Measurements from ENCODE around the gene SYNDIG1. TPM values are rescaled to one million over a fixed set of nuclear protein-coding genes. Genes with fewer than 3 reads are reported as not detected.

The SYNDIG1 gene
- total RNA-seq, 1 donor from 2014 or later = 5.7 TPM

- no peaks in the 10 kb centered on the region for H4K20me1 ChIP-seq (ENCODE audit: insufficient read depth, low read length)
- no peaks in the 10 kb centered on the region for H3K4me1 Mint-ChIP-seq (ENCODE audit: low read depth, unreplicated experiment)
- H3K27me3 ChIP-seq (ENCODE audit: insufficient read depth, low read length) = peaks cover 3% of the 10 kb centered on the region
- no peak overlapping the region for H3K4me3 ChIP-seq (ENCODE audit: insufficient read depth, low read depth, low read length)
- H2AFZ ChIP-seq (ENCODE audit: low read depth, low read length) = no peak overlapping the region
- no peak overlapping the region for H3K27ac ChIP-seq (ENCODE audit: low read depth, low read length)
- H3K9me3 ChIP-seq (ENCODE audit: insufficient read depth, low read depth, low read length) = no peaks in the 10 kb centered on the region
- TF ChIP-seq EZH2 (IDR thresholded peaks at IDR 0.05; ENCODE audit: insufficient read depth, low read length) (no peak), CTCF (IDR thresholded peaks at IDR 0.05; ENCODE audit: insufficient read depth, low read depth, low read length) (no peak)
- H3K9ac ChIP-seq (ENCODE audit: low read length) = no peak overlapping the region
- no peaks in the 10 kb centered on the region for H3K79me2 ChIP-seq (ENCODE audit: insufficient read depth, low read length)
- H3K27ac Mint-ChIP-seq (ENCODE audit: unreplicated experiment) = no peak overlapping the region
- H3K4me3 Mint-ChIP-seq (ENCODE audit: unreplicated experiment) = no peak overlapping the region
- no peaks in the 10 kb centered on the region for H3K36me3 Mint-ChIP-seq (ENCODE audit: low read depth, unreplicated experiment)
- no peak for DNase-seq (ENCODE audit: low read depth)
- H3K4me1 ChIP-seq (ENCODE audit: insufficient read depth, low read length) = no peaks in the 10 kb centered on the region
- H3K36me3 ChIP-seq (ENCODE audit: insufficient read depth, low read length) = no peaks in the 10 kb centered on the region
- no peak overlapping the region for H3K4me2 ChIP-seq (ENCODE audit: low read length)
- FAIRE-seq = no peak
- H3K27me3 Mint-ChIP-seq (ENCODE audit: low read depth, unreplicated experiment) = no peaks in the 10 kb centered on the region
- H3K9me3 Mint-ChIP-seq (ENCODE audit: unreplicated experiment) = peaks cover 12% of the 10 kb centered on the region
Observed at GRCh38 chr20:24431279-24432045, 38.0 kb upstream of the SYNDIG1 start.

GRCh38 chr20:24432046-24432442 lies 37.4 kb upstream of the SYNDIG1 start:
- DNase-seq (ENCODE audit: low read depth) (no peak), FAIRE-seq (no peak)
- Mint-ChIP-seq H3K4me3 (ENCODE audit: unreplicated experiment) (no peak overlapping the region), H3K36me3 (ENCODE audit: low read depth, unreplicated experiment) (no peaks in the 10 kb centered on the region), H3K4me1 (ENCODE audit: low read depth, unreplicated experiment) (no peaks in the 10 kb centered on the region), H3K27ac (ENCODE audit: unreplicated experiment) (no peak overlapping the region), H3K27me3 (ENCODE audit: low read depth, unreplicated experiment) (no peaks in the 10 kb centered on the region), H3K9me3 (ENCODE audit: unreplicated experiment) (peaks cover 12% of the 10 kb centered on the region)
- Histone ChIP-seq H3K27me3 (ENCODE audit: insufficient read depth, low read length) (peaks cover 3% of the 10 kb centered on the region), H3K4me3 (ENCODE audit: insufficient read depth, low read depth, low read length) (no peak overlapping the region), H3K4me2 (ENCODE audit: low read length) (no peak overlapping the region), H3K9ac (ENCODE audit: low read length) (no peak overlapping the region), H3K9me3 (ENCODE audit: insufficient read depth, low read depth, low read length) (no peaks in the 10 kb centered on the region), H4K20me1 (ENCODE audit: insufficient read depth, low read length) (no peaks in the 10 kb centered on the region), H3K79me2 (ENCODE audit: insufficient read depth, low read length) (no peaks in the 10 kb centered on the region), H2AFZ (ENCODE audit: low read depth, low read length) (no peak overlapping the region), H3K27ac (ENCODE audit: low read depth, low read length) (no peak overlapping the region), H3K36me3 (ENCODE audit: insufficient read depth, low read length) (no peaks in the 10 kb centered on the region), H3K4me1 (ENCODE audit: insufficient read depth, low read length) (no peaks in the 10 kb centered on the region)
- TF ChIP-seq EZH2 (IDR thresholded peaks at IDR 0.05; ENCODE audit: insufficient read depth, low read length) (no peak), CTCF (IDR thresholded peaks at IDR 0.05; ENCODE audit: insufficient read depth, low read depth, low read length) (no peak)

- Mint-ChIP-seq H3K9me3 (ENCODE audit: unreplicated experiment) (peaks cover 3% of the 10 kb centered on the region), H3K4me1 (ENCODE audit: low read depth, unreplicated experiment) (peaks cover 2% of the 10 kb centered on the region), H3K4me3 (ENCODE audit: unreplicated experiment) (no peak overlapping the region), H3K36me3 (ENCODE audit: low read depth, unreplicated experiment) (no peaks in the 10 kb centered on the region), H3K27ac (ENCODE audit: unreplicated experiment) (no peak overlapping the region), H3K27me3 (ENCODE audit: low read depth, unreplicated experiment) (peaks cover 5% of the 10 kb centered on the region)
- Histone ChIP-seq H3K9me3 (ENCODE audit: insufficient read depth, low read depth, low read length) (no peaks in the 10 kb centered on the region), H2AFZ (ENCODE audit: low read depth, low read length) (no peak overlapping the region), H3K4me1 (ENCODE audit: insufficient read depth, low read length) (no peaks in the 10 kb centered on the region), H3K9ac (ENCODE audit: low read length) (no peak overlapping the region), H3K4me3 (ENCODE audit: insufficient read depth, low read depth, low read length) (no peak overlapping the region), H4K20me1 (ENCODE audit: insufficient read depth, low read length) (no peaks in the 10 kb centered on the region), H3K36me3 (ENCODE audit: insufficient read depth, low read length) (no peaks in the 10 kb centered on the region), H3K27me3 (ENCODE audit: insufficient read depth, low read length) (peaks cover 10% of the 10 kb centered on the region), H3K4me2 (ENCODE audit: low read length) (no peak overlapping the region), H3K27ac (ENCODE audit: low read depth, low read length) (no peak overlapping the region), H3K79me2 (ENCODE audit: insufficient read depth, low read length) (no peaks in the 10 kb centered on the region)
- DNase-seq (ENCODE audit: low read depth) (no peak), FAIRE-seq (no peak)
- TF ChIP-seq EZH2 (IDR thresholded peaks at IDR 0.05; ENCODE audit: insufficient read depth, low read length) = no peak
- no peak for TF ChIP-seq CTCF (IDR thresholded peaks at IDR 0.05; ENCODE audit: insufficient read depth, low read depth, low read length)
Observed at GRCh38 chr20:24436160-24436559, 33.3 kb upstream of the SYNDIG1 start.

Measured in astrocyte (in vitro differentiated cells and primary cell).